Measurements from ENCODE around the gene SH2D4B.
"Not testable (repeated sequence)": the region's sequence is repeated elsewhere in the genome, so short reads cannot be mapped to it uniquely, and the experiment has no call there.

SH2D4B gene

DNA sequence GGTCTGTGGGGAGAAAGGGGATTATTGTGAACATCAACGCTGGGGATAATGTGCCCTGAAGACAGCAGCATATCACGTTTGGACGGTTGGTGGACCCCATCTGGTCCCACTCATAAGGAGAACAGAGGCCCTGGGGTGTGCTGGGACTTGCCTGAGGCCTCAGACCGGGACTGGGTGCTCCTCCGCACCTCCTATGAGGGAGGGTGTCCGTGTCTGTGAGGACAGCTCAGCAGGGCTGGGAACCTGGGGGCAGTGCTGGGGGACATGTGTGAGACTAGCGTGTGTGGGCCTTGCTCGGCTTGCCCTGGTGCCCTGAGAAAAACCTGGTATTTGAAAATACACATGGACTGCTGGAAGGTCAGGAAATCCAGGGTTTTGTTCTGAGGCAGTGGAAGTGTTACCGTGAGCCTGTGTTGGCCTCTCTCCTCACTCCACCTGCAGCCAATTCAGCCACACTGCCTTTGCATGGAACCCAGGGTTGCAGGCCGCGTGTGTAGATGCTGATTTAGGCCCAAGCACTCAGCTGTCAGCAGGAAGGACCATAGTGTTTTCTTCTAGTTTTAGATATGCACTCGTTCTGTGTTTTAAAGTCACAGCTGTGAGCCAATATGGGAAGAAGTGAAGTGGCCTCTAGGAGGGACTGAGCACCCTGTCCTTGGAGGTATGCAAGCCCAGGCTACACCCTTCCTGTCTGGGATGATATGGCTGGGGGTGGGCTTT, 13.4 kb upstream of the SH2D4B start:
- DNase-seq (ENCODE audit: low read depth in 2 of 2) = no peak

DNA sequence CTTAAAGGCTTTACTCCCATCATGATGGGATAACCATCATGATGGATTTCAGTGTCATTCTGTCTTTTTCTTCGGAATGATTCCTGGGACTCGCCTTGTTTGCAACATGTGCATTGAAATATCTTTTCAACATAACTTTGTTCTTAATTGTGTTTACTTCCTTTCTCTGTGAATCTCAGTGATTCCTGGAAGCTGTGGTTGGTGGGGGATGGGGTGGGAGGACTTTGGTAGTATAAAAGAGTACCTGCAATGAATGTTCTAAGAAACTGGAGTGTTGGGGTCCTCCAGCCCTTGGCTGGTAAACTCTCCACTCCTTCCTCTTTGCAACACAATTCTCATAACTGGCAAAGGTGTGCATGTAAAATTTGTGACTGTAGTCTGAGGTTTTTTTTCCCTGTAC, 11.5 kb upstream of the SH2D4B start:
- DNase-seq (ENCODE audit: low read depth in 2 of 2) = no peak

DNA sequence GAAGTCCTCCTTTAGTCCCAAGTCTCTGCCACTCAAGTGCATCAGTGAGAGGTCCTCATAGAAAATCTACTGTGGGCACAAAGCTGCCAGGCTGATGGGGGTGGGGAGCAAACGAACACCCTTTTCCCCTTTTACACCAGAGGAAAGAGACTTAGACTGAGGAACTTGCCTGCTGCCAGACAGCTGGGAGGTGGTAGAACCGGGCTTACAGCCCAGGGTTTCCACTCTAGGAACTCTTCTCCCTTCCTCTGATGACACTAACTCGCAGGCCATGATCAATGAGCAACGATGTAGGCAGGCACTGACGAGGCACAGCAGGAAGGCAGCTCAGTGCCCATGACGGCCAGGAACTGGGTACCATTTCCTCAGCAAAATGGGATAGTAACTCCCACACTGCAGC, 11.0 kb upstream of the SH2D4B start:
- no peak for DNase-seq (ENCODE audit: low read depth in 2 of 2)

DNA sequence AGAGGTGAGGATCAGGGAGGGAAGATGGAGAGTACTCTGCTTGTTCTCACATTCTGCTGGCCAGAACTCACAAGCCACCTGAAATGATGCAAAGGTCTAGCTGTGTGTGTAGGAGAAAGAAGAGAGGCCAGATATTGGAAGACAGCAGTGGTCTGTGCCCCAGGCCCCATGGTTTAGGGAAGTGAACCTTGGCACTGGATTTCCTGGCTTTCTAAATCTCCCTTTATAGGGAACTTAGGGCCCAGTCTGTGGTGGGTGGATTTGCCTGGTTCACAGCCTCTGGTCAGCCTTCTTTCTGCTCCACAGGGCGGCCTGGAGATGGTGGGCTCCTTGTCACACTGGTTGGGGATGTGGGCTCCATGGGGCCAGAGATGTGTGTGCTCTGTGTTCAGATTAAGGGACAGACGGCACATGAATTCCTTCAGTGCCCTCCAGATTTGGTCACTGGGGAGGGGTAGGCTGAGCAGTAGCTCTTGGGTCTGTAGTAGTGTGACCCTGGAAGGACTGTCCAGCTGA, 9.5 kb upstream of the SH2D4B start:
- DNase-seq (ENCODE audit: low read depth in 2 of 2) = no peak

DNA sequence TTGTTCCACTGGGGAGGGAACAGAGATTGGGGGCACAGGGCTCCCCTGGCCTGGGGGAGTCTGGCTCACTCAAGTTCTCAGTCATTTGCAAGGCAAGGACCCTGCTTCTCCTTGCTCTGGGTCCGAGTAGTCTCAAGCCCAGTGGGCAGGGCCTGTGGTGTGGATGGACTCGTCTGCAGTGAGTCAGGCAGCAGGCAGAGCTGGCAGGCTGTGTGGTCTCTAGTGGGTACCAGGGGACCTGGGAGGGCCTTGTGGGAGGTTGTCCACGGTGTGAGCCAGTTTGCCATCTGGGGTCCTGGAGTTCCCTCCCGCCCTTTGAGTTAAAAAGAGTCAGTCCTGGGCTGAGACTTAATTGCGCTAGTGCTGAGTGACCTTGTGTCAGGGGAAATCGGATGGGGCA, 8.8 kb upstream of the SH2D4B start:
- no peak for DNase-seq (ENCODE audit: low read depth in 2 of 2)

DNA sequence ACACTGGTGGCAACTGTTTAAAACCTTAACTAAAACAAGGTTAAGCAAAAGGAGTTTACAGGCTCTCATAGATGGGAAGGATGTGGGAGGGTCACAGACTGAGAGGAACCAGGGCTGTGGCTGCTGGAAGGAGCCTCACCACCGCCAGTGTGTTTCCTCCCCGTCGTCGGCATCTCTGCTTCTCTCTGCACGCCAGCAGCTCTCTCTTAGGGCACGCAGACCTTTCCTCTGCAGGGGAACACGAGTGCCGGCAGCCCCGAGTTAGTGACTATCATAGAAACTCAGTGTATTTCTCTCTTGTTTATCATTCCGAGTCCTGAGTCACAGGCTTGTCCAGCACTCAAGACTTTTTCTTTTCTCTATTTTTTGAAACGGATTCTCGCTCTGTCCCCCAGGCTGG, 8.1 kb upstream of the SH2D4B start:
- DNase-seq (ENCODE audit: low read depth in 2 of 2) = no peak

DNA sequence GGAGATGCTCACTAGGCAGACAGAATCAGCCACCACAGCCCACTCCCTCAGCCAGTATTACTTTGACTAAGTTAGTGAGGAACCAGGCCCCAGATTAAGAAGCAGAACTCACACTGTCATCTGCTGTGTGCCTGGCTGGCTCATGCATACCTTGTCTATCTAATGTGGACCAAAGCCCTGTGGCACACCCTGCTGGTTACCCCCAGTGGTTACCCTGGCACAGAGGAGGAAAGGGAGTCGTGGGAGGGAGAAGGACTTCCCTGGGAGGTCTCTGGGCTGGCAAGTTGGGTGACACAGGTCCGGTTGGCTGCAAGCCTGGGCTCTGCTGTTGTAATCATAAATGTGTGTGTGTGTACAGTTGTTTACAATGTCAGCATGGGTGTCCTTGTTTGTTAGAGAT, 7.5 kb upstream of the SH2D4B start:
- no peak for DNase-seq (ENCODE audit: low read depth in 2 of 2)

DNA sequence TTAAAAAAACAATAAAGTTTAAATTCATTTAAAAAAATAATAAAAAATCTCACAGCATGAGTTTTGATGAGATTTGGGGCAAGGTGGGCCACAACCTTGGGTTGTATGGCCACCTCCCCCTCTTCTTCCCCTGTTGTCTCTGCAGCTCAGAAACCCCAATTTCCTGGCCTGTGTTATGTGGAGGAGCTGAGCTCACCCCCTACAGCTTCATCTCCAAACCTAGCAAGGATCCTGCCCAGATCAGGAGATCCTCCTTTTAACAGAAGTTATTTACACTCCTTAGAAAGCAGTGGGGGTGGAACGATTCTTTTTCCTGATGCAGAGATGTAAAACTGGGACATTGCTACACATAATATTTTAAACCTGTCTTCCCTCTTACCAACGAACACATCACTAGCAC, 6.9 kb upstream of the SH2D4B start:
- DNase-seq (ENCODE audit: low read depth in 2 of 2) = no peak

DNA sequence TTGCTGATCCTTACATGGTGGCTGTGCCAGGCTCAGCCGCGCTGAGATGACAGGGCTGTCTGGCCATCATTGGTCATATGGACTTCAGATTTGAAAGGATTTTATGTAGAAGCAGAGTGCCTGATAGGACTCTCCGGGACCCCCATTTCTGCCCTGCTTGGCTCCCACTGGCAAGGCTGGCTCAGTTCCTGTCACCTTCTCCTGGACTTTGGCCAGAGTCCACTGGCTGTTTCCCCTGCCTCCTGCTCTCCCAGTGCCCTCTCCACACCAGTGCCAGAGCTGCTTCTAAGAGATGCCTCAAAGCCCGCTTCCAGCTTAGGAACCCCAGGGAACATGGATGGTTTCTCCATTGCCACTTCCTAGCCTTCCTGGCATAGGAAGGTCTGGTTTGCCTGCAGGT, 5.1 kb upstream of the SH2D4B start:
- no peak for DNase-seq (ENCODE audit: low read depth in 2 of 2)

DNA sequence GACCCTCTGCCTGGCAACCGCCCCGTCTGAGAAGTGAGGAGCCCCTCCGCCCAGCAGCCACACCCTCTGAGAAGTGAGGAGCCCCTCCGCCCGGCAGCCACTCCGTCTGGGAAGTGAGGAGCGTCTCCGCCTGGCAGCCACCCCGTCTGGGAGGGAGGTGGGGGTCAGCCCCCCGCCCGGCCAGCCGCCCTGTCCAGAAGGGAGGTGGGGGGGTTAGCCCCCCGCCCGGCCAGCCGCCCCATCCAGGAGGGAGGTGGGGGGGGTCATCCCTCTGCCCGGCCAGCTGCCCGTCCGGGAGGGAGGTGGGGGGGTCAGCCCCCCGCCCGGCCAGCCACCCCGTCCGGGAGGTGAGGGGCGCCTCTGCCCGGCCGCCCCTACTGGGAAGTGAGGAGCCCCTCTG, 3.6 kb upstream of the SH2D4B start:
- DNase-seq (ENCODE audit: low read depth in 2 of 2) = not testable (repeated sequence)

DNA sequence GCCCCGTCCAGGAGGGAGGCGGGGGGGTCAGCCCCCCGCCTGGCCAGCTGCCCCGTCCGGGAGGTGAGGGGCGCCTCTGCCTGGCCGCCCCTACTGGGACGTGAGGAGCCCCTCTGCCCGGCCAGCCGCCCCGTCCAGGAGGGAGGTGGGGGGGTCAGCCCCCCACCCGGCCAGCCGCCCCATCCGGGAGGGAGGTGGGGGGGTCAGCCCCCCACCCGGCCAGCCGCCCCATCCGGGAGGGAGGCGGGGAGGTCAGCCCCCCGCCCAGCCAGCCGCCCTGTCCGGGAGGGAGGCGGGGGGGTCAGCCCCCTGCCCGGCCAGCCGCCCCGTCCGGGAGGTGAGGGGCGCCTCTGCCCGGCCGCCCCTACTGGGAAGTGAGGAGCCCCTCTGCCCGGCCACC, 3.1 kb upstream of the SH2D4B start:
- not testable (repeated sequence) for DNase-seq (ENCODE audit: low read depth in 2 of 2)

DNA sequence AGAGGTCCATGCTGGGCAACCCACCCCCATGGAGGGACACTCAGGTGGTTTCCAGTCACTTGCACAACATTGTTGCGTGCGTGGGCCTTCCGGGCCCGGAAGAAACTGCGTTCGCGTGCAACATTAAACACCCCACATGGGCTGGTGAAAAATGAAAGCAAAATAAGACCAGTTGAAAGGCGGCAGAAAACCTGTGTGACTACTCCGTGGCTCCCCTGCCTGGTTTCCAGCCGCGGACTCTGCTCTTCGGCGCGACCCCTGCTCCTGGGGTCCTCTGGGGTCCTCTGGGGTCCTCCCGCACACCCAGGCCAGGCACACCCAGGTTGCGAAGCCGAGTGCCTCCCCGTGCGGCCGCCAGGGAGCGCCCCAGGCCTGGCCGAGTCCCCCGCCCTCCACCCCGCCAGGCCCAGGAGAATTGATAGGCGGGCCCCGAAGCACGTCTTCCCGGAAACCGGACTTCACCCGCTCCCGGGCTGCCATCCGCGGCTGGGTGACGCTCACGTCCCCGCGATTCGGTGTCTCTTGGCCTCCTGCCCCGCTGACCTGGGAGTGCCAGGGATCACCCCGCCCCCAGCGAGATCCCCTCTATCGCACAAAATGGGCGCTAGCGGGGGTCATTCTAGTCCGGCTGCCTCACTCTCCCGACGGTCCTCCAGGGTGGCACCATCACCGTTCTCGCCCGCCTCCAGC, 1.9 kb upstream of the SH2D4B start:
- peak; percentile 41 to 46 for DNase-seq (ENCODE audit: low read depth in 2 of 2)

DNA sequence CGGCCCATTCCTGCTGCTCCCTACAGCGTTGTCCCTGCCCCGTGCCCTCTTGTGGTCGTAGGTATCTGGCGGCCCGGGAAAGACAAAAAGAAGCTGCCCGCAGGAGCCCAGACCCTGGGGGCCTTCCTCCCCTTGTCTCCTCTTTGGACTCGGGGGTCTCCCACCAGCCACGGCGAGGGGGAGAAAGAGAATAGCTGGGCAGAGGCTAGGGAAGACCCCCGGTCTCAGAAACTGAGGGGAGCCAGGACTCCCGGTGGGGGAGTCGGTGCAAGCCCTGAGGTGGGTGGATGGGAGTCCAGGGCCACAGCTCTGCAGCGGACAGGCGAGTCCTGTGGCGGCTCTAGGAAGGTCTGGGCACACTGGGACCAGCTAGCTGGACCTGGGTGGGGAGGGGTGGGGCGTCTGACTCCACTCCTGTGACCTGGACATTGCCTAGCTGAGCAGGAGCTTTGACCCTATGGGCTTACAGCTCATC, 1.3 kb upstream of the SH2D4B start:
- no peak for DNase-seq (ENCODE audit: low read depth in 2 of 2)

DNA sequence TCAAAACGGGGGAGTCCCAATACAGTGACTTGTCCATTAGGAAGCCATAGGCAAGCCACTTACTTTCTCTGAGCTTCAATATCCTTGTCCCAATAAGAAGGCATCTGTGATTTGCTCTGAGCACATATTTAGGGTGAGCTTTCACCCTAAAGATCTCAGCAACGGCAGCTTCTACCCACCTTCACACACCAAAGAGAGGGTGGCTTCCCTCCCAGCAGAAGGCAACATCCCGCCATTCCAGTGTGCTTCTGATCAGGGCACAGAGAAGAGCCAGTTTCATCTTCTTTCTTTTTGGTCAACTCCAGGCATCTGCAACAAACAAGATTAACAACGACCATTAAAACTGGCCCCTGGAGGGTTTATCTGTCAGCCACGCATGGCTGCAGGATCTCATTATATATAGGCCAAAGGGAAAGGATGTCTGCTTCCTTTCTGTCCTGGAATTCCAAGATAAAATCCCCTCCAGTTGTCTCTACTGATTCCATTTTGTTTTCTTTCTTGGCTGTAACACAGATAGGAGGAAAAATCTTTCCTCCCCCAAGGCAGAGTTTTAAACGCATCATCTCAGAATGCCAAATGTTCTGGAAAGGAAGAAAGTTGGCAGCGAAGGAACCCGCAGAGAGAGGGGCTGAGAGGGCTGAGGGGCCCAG, 491 bp upstream of the SH2D4B start:
- DNase-seq (ENCODE audit: low read depth in 2 of 2) = no peak

DNA sequence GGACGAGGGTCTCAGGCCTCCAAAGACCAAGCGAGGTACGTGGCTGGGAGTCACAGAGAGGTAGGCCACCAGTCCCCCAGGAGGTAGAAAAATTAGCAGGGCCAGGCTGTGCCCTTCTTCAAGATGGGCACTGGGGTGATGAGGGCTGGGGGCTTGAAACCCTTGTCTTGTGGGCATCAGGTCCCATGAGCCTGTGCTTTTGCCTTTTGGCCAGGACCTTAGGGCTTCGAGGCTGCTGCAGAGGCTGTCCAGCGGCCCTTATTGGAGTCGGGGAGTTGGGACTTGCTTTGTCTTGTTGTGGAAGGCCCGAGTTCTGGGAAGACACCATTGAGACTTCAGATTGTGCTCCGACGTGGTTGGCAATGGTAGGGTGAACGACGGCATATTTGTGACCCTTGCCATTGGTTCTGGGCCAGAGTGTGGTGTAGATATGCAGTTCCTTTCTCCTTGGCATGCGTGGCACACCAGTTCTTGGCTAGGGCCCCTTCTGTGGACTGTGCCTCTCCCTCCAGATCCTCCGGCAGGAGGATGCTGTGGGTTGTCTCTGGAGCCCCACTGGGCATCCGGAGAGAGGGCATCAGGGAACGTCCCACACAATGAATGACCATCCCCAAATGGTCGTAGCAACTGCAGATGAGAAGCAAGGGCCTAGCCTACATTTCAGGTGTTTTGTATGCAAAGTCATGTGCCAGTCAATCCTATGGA, 931 bp downstream of the SH2D4B start:
- no peak for DNase-seq (ENCODE audit: low read depth in 2 of 2)

DNA sequence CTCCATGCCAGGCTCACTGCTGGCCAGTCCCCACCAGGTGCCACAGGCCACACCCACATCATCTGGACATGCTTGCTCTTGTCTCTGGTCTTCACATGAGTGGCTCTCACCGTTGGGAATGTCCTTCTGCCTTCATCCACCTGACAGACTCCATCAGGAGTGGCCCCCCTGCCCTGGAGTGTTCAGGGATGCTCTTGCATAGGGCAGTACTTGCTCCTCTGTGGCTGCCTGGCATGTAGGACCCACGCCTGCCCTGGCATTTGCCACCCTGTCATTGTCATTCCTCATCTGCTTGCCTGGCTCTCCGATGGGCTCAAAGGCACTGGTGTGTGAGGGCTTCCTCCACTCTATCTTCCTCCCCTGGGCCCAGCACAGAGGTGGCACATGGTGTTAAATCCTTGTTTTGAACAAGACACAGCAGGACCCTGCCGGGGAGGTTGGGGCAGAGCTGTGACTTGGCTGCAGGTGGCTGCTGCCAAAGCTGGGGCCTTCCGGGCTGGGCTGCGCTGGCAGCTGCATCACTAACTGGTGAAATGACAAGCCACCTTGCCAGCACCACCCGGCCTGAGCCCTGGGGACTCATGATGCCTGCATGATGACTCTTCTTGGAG, 1.8 kb downstream of the SH2D4B start:
- DNase-seq (ENCODE audit: low read depth in 2 of 2) = no peak

DNA sequence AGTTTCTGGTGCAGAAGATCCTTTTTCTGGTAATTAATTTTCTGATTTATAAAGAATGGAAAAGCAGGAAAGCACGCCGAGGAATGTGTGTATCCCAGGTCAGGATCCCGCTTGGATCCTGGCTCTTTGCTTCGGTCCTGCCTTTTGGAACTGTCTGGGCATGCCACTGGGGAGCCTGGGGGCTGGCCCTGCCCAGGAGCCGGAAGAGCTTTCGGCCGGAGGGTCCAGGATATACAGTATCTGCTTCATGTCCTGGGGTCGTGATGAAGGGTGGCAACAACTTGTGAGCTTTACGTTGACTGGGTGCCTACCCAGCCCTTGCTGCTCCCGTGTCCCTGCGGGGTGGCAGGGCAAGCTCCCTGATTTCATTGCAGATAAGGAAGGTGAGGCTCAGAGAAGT, 2.4 kb downstream of the SH2D4B start:
- DNase-seq (ENCODE audit: low read depth in 2 of 2) = no peak

DNA sequence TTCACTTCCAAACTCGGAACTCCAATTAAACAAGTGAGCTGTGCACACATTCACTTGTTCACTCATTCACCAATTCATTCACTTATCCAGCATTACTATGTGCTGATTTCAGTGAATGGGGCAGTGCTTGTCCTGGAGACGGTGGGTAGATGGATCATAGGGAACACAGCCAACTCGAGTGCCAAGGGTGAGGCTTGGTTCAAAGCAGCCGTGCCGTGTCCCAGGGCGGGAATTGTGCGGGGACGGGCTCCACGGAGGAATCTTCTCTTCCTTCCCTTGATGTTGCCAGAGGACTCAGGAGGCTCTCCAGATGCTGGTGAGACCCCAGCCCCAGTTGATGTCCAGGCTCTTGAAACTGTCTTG, 2.9 kb downstream of the SH2D4B start:
- DNase-seq (ENCODE audit: low read depth in 2 of 2) = no peak

DNA sequence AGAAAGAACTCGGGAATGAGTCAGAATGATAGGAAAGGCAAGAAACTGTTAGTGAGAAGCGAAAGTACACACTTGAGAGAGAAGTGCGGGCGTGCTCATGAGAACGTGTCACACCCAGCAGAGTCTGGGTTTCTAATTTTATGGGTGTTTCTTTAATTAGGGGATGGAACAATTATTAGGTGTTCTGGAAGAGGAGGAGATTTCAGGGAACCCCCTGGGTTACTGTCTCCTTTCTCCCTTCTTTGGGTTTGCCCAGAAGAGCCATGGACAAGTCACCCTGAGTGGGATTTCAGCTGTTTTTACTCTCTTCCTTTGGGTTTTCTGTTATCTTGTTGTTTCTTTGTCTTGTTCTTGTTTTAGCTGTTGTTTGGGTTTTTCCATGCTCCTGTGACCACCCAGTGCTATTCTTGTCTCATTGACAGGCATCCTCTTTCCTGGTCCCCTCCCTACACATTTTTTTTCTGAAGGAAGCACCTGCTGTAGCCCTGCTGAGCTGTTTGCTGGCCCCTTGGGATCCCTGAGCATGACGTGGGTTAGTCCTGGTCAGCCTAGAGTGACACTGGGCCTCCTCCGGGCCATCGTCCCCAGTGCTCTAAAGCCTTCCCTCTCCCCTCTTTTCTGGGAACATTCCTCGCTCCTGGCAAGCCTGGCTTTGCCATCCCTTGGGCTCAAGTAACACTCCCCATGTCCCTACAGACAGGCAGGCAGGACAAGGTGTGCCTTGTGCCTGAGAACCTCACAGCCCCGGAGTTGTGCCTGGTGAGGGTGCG, 3.5 kb downstream of the SH2D4B start:
- DNase-seq (ENCODE audit: low read depth in 2 of 2) = no peak

DNA sequence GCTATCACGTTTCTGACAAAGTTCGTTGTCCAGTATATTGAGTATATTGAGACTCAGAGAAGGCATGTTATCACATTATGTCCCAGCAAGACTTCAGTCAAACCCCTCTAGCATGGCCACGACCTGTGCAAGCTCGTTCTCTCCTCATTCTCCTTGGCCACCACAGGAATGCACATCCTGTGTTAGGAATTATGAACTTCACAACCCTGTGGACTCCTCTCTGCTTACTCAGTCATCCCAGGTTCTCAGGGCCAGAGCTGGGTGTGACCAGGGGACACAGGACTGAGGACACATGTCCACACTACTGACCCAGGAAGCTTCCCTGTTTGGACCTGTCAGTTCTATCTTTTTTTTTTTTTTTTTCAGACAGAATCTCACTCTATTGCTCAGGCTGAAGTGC, 4.4 kb downstream of the SH2D4B start:
- no peak for DNase-seq (ENCODE audit: low read depth in 2 of 2)

DNA sequence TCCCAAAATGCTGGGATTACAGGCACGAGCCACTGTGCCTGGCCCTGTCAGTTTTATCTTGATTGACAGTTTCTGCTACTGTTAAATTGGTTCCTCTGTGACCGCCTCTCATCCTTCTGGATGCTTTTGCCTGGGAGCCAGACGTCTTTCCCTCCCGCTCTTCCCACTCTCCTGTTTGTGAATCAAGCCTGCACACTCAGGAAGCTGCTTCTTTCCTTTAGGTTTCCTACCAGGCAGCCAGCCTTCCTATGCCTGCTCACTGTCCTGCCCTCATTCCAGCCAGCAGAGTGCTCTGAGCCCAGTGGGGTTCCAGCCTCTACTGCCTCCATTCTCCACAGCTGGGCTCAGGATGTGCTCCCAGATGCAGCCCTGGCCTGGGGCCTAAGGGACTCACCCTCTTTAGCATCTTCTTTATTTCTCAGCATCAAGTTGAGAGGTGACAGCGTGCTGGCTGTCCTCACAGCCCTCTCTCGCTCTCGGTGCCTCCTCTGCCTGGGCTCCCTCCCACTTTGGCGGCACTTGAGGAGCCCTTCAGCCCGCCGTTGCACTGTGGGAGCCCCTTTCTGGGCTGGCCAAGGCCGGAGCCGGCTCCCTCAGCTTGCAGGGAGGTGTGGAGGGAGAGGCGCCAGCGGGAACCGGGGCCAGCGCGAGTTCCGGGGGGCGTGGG, 5.1 kb downstream of the SH2D4B start:
- no peak for DNase-seq (ENCODE audit: low read depth in 2 of 2)
